Measurements from ENCODE around the gene PIAS4. TPM values are rescaled to one million over a fixed set of nuclear protein-coding genes. Genes with fewer than 3 reads are reported as not detected.
A peak's percentile ranks its signal among the peaks of the same experiment; 100 is the strongest.

Gene PIAS4
- total RNA-seq, 2 donors from 2014 or later = 20.8 to 22.7 TPM

- Mint-ChIP-seq H3K4me1 (peaks cover 24% of the 10 kb centered on the region), H3K27ac (no peak overlapping the region), H3K27me3 (no peaks in the 10 kb centered on the region), H3K4me3 (no peak overlapping the region), H3K36me3 (ENCODE audit: low read depth) (no peaks in the 10 kb centered on the region)
- ATAC-seq = no peak
- no peak for DNase-seq
- H3K9me3 ChIP-seq (ENCODE audit: control insufficient read depth, low read length, poor library complexity, severe bottlenecking) = no peaks in the 10 kb centered on the region
Measured at GRCh38 chr19:4015705-4016402, 8.3 kb downstream of the PIAS4 start.

- H3K9me3 ChIP-seq (ENCODE audit: control insufficient read depth, low read length, poor library complexity, severe bottlenecking) = no peaks in the 10 kb centered on the region
- Mint-ChIP-seq H3K36me3 (ENCODE audit: low read depth) (no peaks in the 10 kb centered on the region), H3K4me3 (no peak overlapping the region), H3K27me3 (no peaks in the 10 kb centered on the region), H3K27ac (no peak overlapping the region), H3K4me1 (peaks cover 20% of the 10 kb centered on the region)
- DNase-seq = no peak
- no peak for ATAC-seq
Measured at GRCh38 chr19:4016486-4016885, 8.9 kb downstream of the PIAS4 start.

GRCh38 chr19:4016903-4017638, 9.5 kb downstream of the PIAS4 start:
- Mint-ChIP-seq H3K27me3 (no peaks in the 10 kb centered on the region), H3K36me3 (ENCODE audit: low read depth) (no peaks in the 10 kb centered on the region), H3K27ac (no peak overlapping the region), H3K4me1 (peaks cover 20% of the 10 kb centered on the region), H3K4me3 (no peak overlapping the region)
- DNase-seq = no peak
- ATAC-seq = no peak
- H3K9me3 ChIP-seq (ENCODE audit: control insufficient read depth, low read length, poor library complexity, severe bottlenecking) = no peaks in the 10 kb centered on the region

GRCh38 chr19:4018140-4018613, 10.6 kb downstream of the PIAS4 start:
- ATAC-seq = no peak
- Mint-ChIP-seq H3K27ac (no peak overlapping the region), H3K36me3 (ENCODE audit: low read depth) (no peaks in the 10 kb centered on the region), H3K27me3 (no peaks in the 10 kb centered on the region), H3K4me1 (peaks cover 15% of the 10 kb centered on the region), H3K4me3 (no peak overlapping the region)
- DNase-seq = no peak
- H3K9me3 ChIP-seq (ENCODE audit: control insufficient read depth, low read length, poor library complexity, severe bottlenecking) = no peaks in the 10 kb centered on the region

- DNase-seq (no peak), ATAC-seq (no peak)
- no peaks in the 10 kb centered on the region for H3K27me3 Mint-ChIP-seq
- H3K27ac Mint-ChIP-seq = no peak overlapping the region
- H3K36me3 Mint-ChIP-seq (ENCODE audit: low read depth) = no peaks in the 10 kb centered on the region
- no peak overlapping the region for H3K4me3 Mint-ChIP-seq
- peaks cover 14% of the 10 kb centered on the region for H3K4me1 Mint-ChIP-seq
- H3K9me3 ChIP-seq (ENCODE audit: control insufficient read depth, low read length, poor library complexity, severe bottlenecking) = no peaks in the 10 kb centered on the region
Measured at GRCh38 chr19:4018775-4019504, 11.4 kb downstream of the PIAS4 start.

GRCh38 chr19:4019578-4019977, 12.0 kb downstream of the PIAS4 start:
- Mint-ChIP-seq H3K4me1 (peaks cover 14% of the 10 kb centered on the region), H3K27ac (peak overlapping the region; percentile 67), H3K4me3 (no peak overlapping the region), H3K27me3 (no peaks in the 10 kb centered on the region), H3K36me3 (ENCODE audit: low read depth) (no peaks in the 10 kb centered on the region)
- DNase-seq (no peak), ATAC-seq (no peak)
- H3K9me3 ChIP-seq (ENCODE audit: control insufficient read depth, low read length, poor library complexity, severe bottlenecking) = no peaks in the 10 kb centered on the region

- ATAC-seq (no peak), DNase-seq (no peak)
- Mint-ChIP-seq H3K4me3 (no peak overlapping the region), H3K4me1 (peaks cover 3% of the 10 kb centered on the region), H3K27ac (no peak overlapping the region), H3K36me3 (ENCODE audit: low read depth) (no peaks in the 10 kb centered on the region), H3K27me3 (no peaks in the 10 kb centered on the region)
- no peaks in the 10 kb centered on the region for H3K9me3 ChIP-seq (ENCODE audit: control insufficient read depth, low read length, poor library complexity, severe bottlenecking)
Measured at GRCh38 chr19:4023600-4024398, 16.3 kb downstream of the PIAS4 start.

GRCh38 chr19:4025317-4025716, 17.8 kb downstream of the PIAS4 start:
- DNase-seq = no peak
- Mint-ChIP-seq H3K27me3 (no peaks in the 10 kb centered on the region), H3K36me3 (ENCODE audit: low read depth) (no peaks in the 10 kb centered on the region), H3K4me1 (peaks cover 2% of the 10 kb centered on the region), H3K4me3 (no peak overlapping the region), H3K27ac (peak overlapping the region; percentile 51)
- no peaks in the 10 kb centered on the region for H3K9me3 ChIP-seq (ENCODE audit: control insufficient read depth, low read length, poor library complexity, severe bottlenecking)
- ATAC-seq = no peak

GRCh38 chr19:4027146-4027545, 19.6 kb downstream of the PIAS4 start:
- H3K4me1 Mint-ChIP-seq = no peaks in the 10 kb centered on the region
- no peak overlapping the region for H3K4me3 Mint-ChIP-seq
- no peaks in the 10 kb centered on the region for H3K27me3 Mint-ChIP-seq
- no peaks in the 10 kb centered on the region for H3K9me3 ChIP-seq (ENCODE audit: control insufficient read depth, low read length, poor library complexity, severe bottlenecking)
- H3K36me3 Mint-ChIP-seq (ENCODE audit: low read depth) = no peaks in the 10 kb centered on the region
- DNase-seq (no peak), ATAC-seq (no peak)
- peak overlapping the region; percentile 16 for H3K27ac Mint-ChIP-seq

GRCh38 chr19:4028334-4029246, 21.1 kb downstream of the PIAS4 start:
- no peak for DNase-seq

GRCh38 chr19:4029247-4029614, 21.7 kb downstream of the PIAS4 start:
- DNase-seq (no peak), ATAC-seq (no peak)
- Mint-ChIP-seq H3K4me3 (no peak overlapping the region), H3K4me1 (no peaks in the 10 kb centered on the region), H3K27me3 (no peaks in the 10 kb centered on the region), H3K27ac (no peak overlapping the region), H3K36me3 (ENCODE audit: low read depth) (no peaks in the 10 kb centered on the region)
- no peaks in the 10 kb centered on the region for H3K9me3 ChIP-seq (ENCODE audit: control insufficient read depth, low read length, poor library complexity, severe bottlenecking)

More at GRCh38 chr19:4028334-4029246, 21.1 kb downstream of the PIAS4 start:
- Mint-ChIP-seq H3K4me3 (no peak overlapping the region), H3K4me1 (no peaks in the 10 kb centered on the region), H3K36me3 (ENCODE audit: low read depth) (no peaks in the 10 kb centered on the region), H3K27me3 (no peaks in the 10 kb centered on the region), H3K27ac (no peak overlapping the region)
- no peaks in the 10 kb centered on the region for H3K9me3 ChIP-seq (ENCODE audit: control insufficient read depth, low read length, poor library complexity, severe bottlenecking)
- no peak for ATAC-seq

GRCh38 chr19:4030552-4030951, 23.0 kb downstream of the PIAS4 start:
- Mint-ChIP-seq H3K27me3 (no peaks in the 10 kb centered on the region), H3K27ac (no peak overlapping the region), H3K36me3 (ENCODE audit: low read depth) (no peaks in the 10 kb centered on the region), H3K4me1 (no peaks in the 10 kb centered on the region), H3K4me3 (no peak overlapping the region)
- ATAC-seq = no peak
- no peak for DNase-seq
- H3K9me3 ChIP-seq (ENCODE audit: control insufficient read depth, low read length, poor library complexity, severe bottlenecking) = no peaks in the 10 kb centered on the region

Data from T-helper 17 cell (primary cell).